COLO829 (cell line): Measurements from ENCODE around the gene XXYLT1.

Experiments used
- DNase-seq: peaks from one replicate; pipeline ENCODE4 v3.0.0; 2012; ENCODE audit warnings: low spot score

Gene XXYLT1

GRCh38 chr3:195185583-195185982 lies 85.4 kb downstream of the XXYLT1 start:
- DNase-seq = no peak

GRCh38 chr3:195184716-195185421 lies 86.1 kb downstream of the XXYLT1 start:
- DNase-seq = no peak

GRCh38 chr3:195183071-195183776 lies 87.7 kb downstream of the XXYLT1 start:
- DNase-seq = no peak

- DNase-seq = no peak
These were observed 88.5 kb downstream of the XXYLT1 start for GRCh38 chr3:195182470-195182795.

- no peak for DNase-seq
These were observed 89.1 kb downstream of the XXYLT1 start for GRCh38 chr3:195181741-195182469.

- no peak for DNase-seq
These were observed 89.9 kb downstream of the XXYLT1 start for GRCh38 chr3:195181113-195181498.

- no peak for DNase-seq
These were observed 90.4 kb downstream of the XXYLT1 start for GRCh38 chr3:195180490-195181112.

GRCh38 chr3:195179776-195180489 lies 91.0 kb downstream of the XXYLT1 start:
- DNase-seq = no peak

GRCh38 chr3:195178124-195178910 lies 92.6 kb downstream of the XXYLT1 start:
- no peak for DNase-seq

GRCh38 chr3:195177422-195178123 lies 93.4 kb downstream of the XXYLT1 start:
- DNase-seq = no peak

- DNase-seq = no peak
These were observed 94.2 kb downstream of the XXYLT1 start for GRCh38 chr3:195176776-195177175.

GRCh38 chr3:195175476-195176337 lies 95.3 kb downstream of the XXYLT1 start:
- DNase-seq = no peak

- no peak for DNase-seq
These were observed 95.9 kb downstream of the XXYLT1 start for GRCh38 chr3:195175076-195175475.

- no peak for DNase-seq
These were observed 97.3 kb downstream of the XXYLT1 start for GRCh38 chr3:195173657-195174056.

- no peak for DNase-seq
These were observed 98.1 kb downstream of the XXYLT1 start for GRCh38 chr3:195172896-195173295.

GRCh38 chr3:195172039-195172684 lies 98.8 kb downstream of the XXYLT1 start:
- no peak for DNase-seq

- DNase-seq = no peak
These were observed 99.7 kb downstream of the XXYLT1 start for GRCh38 chr3:195171093-195171873.

- no peak for DNase-seq
These were observed 100.5 kb downstream of the XXYLT1 start for GRCh38 chr3:195170496-195170895.
